Smooth muscle cell (in vitro differentiated cells): Measurements from ENCODE around the gene ZNF385B. TPM values are rescaled to one million over a fixed set of nuclear protein-coding genes. Genes with fewer than 3 reads are reported as not detected.
"Not testable (repeated sequence)": the region's sequence is repeated elsewhere in the genome, so short reads cannot be mapped to it uniquely, and the experiment has no call there.

Source experiments
- DNase-seq: peaks from one replicate; lab custom pipeline; 2025; ENCODE audit not compliant: unreplicated experiment; lab: John Stamatoyannopoulos, UW
- H2AFZ ChIP-seq: fragments of 200-600 bp; sonication (generic); 2 replicates; pipeline ENCODE4 v1.6.0; 2016; ENCODE audit warnings: antibody characterized with exemption, low read depth, mild to moderate bottlenecking
- H3F3A ChIP-seq: fragments of 200-600 bp; sonication (generic); 2 replicates; pipeline ENCODE4 v1.6.0; 2017; ENCODE audit warnings: antibody characterized with exemption, low read depth
- H3K27ac ChIP-seq: fragments of 200-600 bp; sonication (generic); 2 replicates; pipeline ENCODE4 v1.5.1; 2016; ENCODE audit warnings: low read depth, mild to moderate bottlenecking
- H3K27me3 ChIP-seq: fragments of 200-600 bp; sonication (generic); 2 replicates; pipeline ENCODE4 v1.6.1; 2016; ENCODE audit warnings: low read depth, mild to moderate bottlenecking
- H3K36me3 ChIP-seq: fragments of 200-600 bp; sonication (generic); 2 replicates; pipeline ENCODE4 v1.5.1; 2016; ENCODE audit warnings: low read depth
- H3K4me1 ChIP-seq: fragments of 200-600 bp; sonication (generic); 2 replicates; pipeline ENCODE4 v1.5.1; 2016; ENCODE audit warnings: low read depth
- H3K4me2 ChIP-seq: fragments of 200-600 bp; sonication (generic); 2 replicates; pipeline ENCODE4 v1.6.0; 2016; ENCODE audit warnings: mild to moderate bottlenecking
- H3K4me3 ChIP-seq: fragments of 200-600 bp; sonication (generic); 2 replicates; pipeline ENCODE4 v1.5.1; 2016; ENCODE audit warnings: mild to moderate bottlenecking
- H3K79me2 ChIP-seq: fragments of 200-600 bp; sonication (generic); 2 replicates; pipeline ENCODE4 v1.6.0; 2016; ENCODE audit warnings: low read depth, mild to moderate bottlenecking
- H3K9ac ChIP-seq: fragments of 200-600 bp; sonication (generic); 2 replicates; pipeline ENCODE4 v1.6.0; 2016; ENCODE audit warnings: low read depth
- H3K9me3 ChIP-seq: fragments of 200-600 bp; sonication (generic); replicated peaks from 2 replicates; pipeline ENCODE4 v1.5.1; 2016; ENCODE audit warnings: low read depth
- H4K20me1 ChIP-seq: fragments of 200-600 bp; sonication (generic); 2 replicates; pipeline ENCODE4 v1.6.0; 2016; ENCODE audit warnings: low read depth
- WGBS: methylation state at CpG from one replicate; pipeline ENCODE4 v1.1.7; 2016; ENCODE audit warnings: low lambda C conversion rate; 5-methylcytosine and 5-hydroxymethylcytosine counted together
- polyA plus RNA-seq: library from polyadenylated mRNA; unstranded; fragments of >200 nt; fragmentation: Nextera tagmentation; extraction: Ambion mirVana; gene quantifications from 2 replicates; pipeline ENCODE4 v1.2.1, GENCODE V29; 2016
- total RNA-seq: library from RNA; depleted of rRNA; stranded (reverse); fragments of >200 nt; gene quantifications from 2 replicates; pipeline ENCODE4 v1.2.3, GENCODE V29; 2014
- TF ChIP-seq, protein P1 (sequence below): fragments of 200-600 bp; sonication (generic); IDR thresholded peaks from 2 replicates; pipeline ENCODE4 v1.5.1; 2017; ENCODE audit warnings: borderline replicate concordance, mild to moderate bottlenecking, antibody characterized with exemption; ENCODE audit not compliant: insufficient read depth, poor library complexity, severe bottlenecking

ZNF385B gene
- total and polyA plus RNA-seq, 2 experiments from 2014 or later = 1.4 to 3.2 TPM

DNA sequence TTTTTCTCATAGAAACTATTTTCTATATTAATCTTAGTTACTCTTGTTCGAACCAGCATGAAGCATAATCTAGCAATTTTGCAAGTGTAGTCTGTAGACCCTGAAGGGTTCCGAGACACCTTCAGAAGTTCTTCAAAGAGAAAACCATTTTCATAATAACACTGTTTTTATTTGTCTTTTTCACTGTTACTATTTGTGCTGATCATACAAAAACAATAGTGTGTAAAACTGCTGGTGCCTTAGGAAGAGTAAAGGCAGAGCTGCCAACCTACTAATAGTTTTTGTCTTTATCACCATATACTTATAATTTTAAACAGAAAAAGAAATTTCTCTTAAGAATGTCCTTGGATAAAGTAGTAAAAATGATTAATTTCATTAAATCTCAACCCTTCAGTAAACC is 218.9 kb downstream of the ZNF385B start:
- whole genome bisulfite sequencing = 96% methylated on average over 2 of the region's 2 CpGs
- DNase-seq = no peak
- Histone ChIP-seq H3F3A (no peaks in the 10 kb centered on the region), H3K4me3 (no peak overlapping the region), H3K9me3 (no peaks in the 10 kb centered on the region), H3K27ac (no peak overlapping the region), H3K27me3 (no peaks in the 10 kb centered on the region), H3K4me2 (no peak overlapping the region), H3K79me2 (no peaks in the 10 kb centered on the region), H4K20me1 (no peaks in the 10 kb centered on the region), H3K9ac (no peak overlapping the region), H3K4me1 (no peaks in the 10 kb centered on the region), H2AFZ (no peak overlapping the region), H3K36me3 (no peaks in the 10 kb centered on the region)
- TF ChIP-seq, protein P1, sequence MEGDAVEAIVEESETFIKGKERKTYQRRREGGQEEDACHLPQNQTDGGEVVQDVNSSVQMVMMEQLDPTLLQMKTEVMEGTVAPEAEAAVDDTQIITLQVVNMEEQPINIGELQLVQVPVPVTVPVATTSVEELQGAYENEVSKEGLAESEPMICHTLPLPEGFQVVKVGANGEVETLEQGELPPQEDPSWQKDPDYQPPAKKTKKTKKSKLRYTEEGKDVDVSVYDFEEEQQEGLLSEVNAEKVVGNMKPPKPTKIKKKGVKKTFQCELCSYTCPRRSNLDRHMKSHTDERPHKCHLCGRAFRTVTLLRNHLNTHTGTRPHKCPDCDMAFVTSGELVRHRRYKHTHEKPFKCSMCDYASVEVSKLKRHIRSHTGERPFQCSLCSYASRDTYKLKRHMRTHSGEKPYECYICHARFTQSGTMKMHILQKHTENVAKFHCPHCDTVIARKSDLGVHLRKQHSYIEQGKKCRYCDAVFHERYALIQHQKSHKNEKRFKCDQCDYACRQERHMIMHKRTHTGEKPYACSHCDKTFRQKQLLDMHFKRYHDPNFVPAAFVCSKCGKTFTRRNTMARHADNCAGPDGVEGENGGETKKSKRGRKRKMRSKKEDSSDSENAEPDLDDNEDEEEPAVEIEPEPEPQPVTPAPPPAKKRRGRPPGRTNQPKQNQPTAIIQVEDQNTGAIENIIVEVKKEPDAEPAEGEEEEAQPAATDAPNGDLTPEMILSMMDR = no peak

DNA sequence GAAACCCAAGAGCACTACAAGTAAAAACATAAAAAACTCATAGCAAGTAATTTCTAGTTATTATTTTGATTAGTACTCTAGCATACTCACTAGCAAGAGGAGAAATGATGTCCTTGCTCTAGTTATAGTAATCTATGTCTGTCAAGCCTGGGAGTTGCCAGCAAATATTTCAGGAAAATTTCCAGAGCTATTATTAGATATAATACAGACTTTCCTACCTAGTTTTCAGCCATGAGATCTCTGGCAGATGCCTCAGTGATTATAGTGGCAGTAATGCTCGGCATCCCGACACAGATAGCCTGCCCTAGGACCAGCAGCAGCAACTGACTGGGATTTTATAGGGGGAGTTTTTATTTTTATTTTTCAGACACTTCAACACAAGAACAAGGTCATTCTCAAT is 224.4 kb downstream of the ZNF385B start:
- no peak overlapping the region for H3K4me3 ChIP-seq
- DNase-seq = no peak
- H3F3A ChIP-seq = no peaks in the 10 kb centered on the region
- H3K4me2 ChIP-seq = no peak overlapping the region
- no peaks in the 10 kb centered on the region for H3K79me2 ChIP-seq
- no peak overlapping the region for H3K9ac ChIP-seq
- no peaks in the 10 kb centered on the region for H4K20me1 ChIP-seq
- no peaks in the 10 kb centered on the region for H3K27me3 ChIP-seq
- TF ChIP-seq, protein P1 = no peak
- H3K9me3 ChIP-seq = no peaks in the 10 kb centered on the region
- H3K36me3 ChIP-seq = no peaks in the 10 kb centered on the region
- no peaks in the 10 kb centered on the region for H3K4me1 ChIP-seq
- H3K27ac ChIP-seq = no peak overlapping the region
- 38% methylated on average over 2 of the region's 2 CpGs for WGBS
- H2AFZ ChIP-seq = peak overlapping the region; percentile 33

DNA sequence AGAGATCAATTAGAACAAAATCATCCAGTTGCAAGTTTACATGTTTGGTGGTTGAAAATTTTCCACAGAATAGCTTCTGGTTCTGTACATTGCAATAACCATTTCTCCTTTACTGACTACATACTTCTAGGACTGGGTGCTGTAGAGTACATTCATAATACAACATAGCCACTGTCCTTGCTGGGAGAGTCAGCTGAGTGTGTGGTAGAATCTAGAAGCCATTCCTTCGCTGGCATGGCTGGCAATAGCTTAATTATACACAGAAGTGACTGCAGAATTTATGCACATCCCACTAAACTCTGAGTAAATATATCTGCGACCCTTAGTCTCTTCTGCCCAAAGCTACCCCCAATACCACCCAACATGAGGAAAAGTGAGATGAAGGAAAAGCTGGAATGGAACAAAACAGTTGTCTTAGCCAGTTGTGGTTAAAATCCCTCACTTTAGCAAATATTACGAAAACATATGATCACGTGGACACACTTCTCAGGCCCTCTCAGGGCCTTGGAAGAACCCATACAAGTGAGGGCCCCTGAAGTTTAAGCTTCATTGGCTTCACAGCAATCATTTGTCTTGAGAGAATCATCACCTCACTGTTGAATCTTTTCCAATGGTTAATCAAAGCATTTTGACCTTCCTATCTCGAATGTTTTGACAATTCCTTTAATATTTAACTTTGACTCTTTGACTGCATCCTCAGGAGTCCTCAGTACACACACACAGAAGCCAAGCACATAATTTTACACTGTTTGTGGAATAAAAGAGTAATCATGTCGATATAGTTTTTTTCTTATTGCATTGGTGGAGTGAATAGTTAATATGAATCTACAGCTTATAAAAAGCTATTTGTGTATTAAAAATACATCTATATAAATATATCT is 225.1 kb downstream of the ZNF385B start:
- Histone ChIP-seq H3K79me2 (no peaks in the 10 kb centered on the region), H4K20me1 (no peaks in the 10 kb centered on the region), H3F3A (no peaks in the 10 kb centered on the region), H2AFZ (no peak overlapping the region), H3K27me3 (no peaks in the 10 kb centered on the region), H3K4me1 (no peaks in the 10 kb centered on the region), H3K9me3 (no peaks in the 10 kb centered on the region), H3K4me2 (no peak overlapping the region), H3K9ac (no peak overlapping the region), H3K4me3 (no peak overlapping the region), H3K27ac (no peak overlapping the region), H3K36me3 (no peaks in the 10 kb centered on the region)
- 90% methylated on average over 6 of the region's 6 CpGs for WGBS
- TF ChIP-seq, protein P1 = no peak
- no peak for DNase-seq

DNA sequence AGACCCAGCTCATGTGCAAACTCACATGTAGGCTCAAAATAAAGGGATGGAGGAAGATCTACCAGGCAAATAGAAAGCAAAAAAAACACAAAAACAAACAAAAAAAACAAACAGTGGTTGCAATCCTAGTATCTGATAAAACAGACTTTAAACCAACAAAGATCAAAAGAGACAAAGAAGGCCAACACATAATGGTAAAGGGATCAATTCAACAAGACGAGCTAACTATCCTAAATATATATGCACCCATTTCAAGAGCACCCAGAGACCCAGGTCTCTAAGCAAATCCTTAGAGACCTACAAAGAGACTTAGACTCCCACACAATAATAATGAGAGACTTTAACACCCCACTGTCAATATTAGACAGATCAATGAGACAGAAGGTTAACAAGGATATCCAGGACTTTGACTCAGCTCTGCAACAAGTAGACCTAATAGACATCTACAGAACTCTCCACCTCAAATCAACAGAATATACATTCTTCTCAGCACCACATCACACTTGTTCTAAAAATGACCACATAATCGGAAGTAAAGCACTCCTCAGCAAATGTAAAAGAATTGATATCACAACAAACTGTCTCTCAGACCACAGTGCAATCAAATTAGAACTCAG is 229.5 kb downstream of the ZNF385B start:
- WGBS = 95% methylated on average over 2 of the region's 2 CpGs

DNA sequence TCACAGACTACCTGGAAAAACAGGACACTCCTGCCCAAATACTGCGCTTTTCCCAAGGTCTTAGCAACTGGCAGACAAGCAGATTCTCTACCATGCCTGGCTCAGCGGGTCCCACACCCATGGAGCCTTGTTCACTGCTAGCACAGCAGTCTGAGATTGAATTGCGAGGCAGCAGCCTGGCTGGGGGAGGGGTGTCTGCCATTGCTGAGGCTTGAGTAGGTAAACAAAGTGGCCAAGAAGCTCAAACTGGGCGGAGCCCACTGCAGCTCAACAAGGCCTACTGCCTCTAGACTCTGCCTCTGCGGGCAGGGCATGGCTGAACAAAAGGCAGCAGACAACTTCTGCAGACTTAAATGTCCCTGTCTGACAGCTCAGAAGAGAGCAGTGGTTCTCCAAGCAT is 231.6 kb downstream of the ZNF385B start:
- not testable (repeated sequence) for H3K4me1 ChIP-seq, DNase-seq, H3K36me3 ChIP-seq, H3K79me2 ChIP-seq, H3K4me3 ChIP-seq, H3K4me2 ChIP-seq, H3K27ac ChIP-seq, H3F3A ChIP-seq, H4K20me1 ChIP-seq, H3K27me3 ChIP-seq, H2AFZ ChIP-seq, H3K9ac ChIP-seq, H3K9me3 ChIP-seq
- 85% methylated on average over 5 of the region's 5 CpGs for WGBS

More for the DNA sequence above, 229.5 kb downstream of the ZNF385B start:
- not testable (repeated sequence) for H4K20me1 ChIP-seq, H2AFZ ChIP-seq, H3K27ac ChIP-seq, DNase-seq, H3K4me2 ChIP-seq, H3K79me2 ChIP-seq, H3K9me3 ChIP-seq, H3K4me3 ChIP-seq, H3K36me3 ChIP-seq, H3K4me1 ChIP-seq, H3F3A ChIP-seq, H3K9ac ChIP-seq, H3K27me3 ChIP-seq
